Progenitor cell of endocrine pancreas (in vitro differentiated cells): ENCODE measurements around the gene DOCK4. TPM values are rescaled to one million over a fixed set of nuclear protein-coding genes. Genes with fewer than 3 reads are reported as not detected.

ENCODE experiments used
- DNase-seq: peaks from one replicate; pipeline ENCODE4 v3.0.0; 2021; ENCODE audit warnings: low spot score; ENCODE audit not compliant: unreplicated experiment
- H3K27ac Mint-ChIP-seq: 2 replicates; pipeline ENCODE4 v1.8.0; 2021; ENCODE audit warnings: mild to moderate bottlenecking, moderate library complexity, mixed read lengths
- H3K27me3 Mint-ChIP-seq: 2 replicates; pipeline ENCODE4 v1.8.0; 2021; ENCODE audit warnings: mixed read lengths
- H3K36me3 Mint-ChIP-seq: 2 replicates; pipeline ENCODE4 v1.8.0; 2022; ENCODE audit warnings: mixed read lengths; ENCODE audit not compliant: insufficient read depth
- H3K4me1 Mint-ChIP-seq: 2 replicates; pipeline ENCODE4 v1.8.0; 2021; ENCODE audit warnings: low read depth, mixed read lengths
- H3K4me3 Mint-ChIP-seq: 2 replicates; pipeline ENCODE4 v1.8.0; 2021; ENCODE audit warnings: low read depth, mild to moderate bottlenecking, moderate library complexity, mixed read lengths
- H3K9me3 Mint-ChIP-seq: 2 replicates; pipeline ENCODE4 v1.8.0; 2021; ENCODE audit warnings: low read depth, mixed read lengths
- CTCF ChIP-seq: fragments of 200-600 bp; sonication (generic); IDR thresholded peaks from one replicate; pipeline ENCODE4 v1.5.0; 2021; ENCODE audit warnings: antibody characterized with exemption, mild to moderate bottlenecking; ENCODE audit not compliant: unreplicated experiment
- total RNA-seq: library from RNA; stranded (reverse); gene quantifications from 2 replicates; pipeline ENCODE4 v1.2.1, GENCODE V29; 2021

Gene DOCK4
- total RNA-seq, 1 donor from 2014 or later = 28.8 TPM

- DNase-seq = no peak
- peaks cover 9% of the 10 kb centered on the region for H3K36me3 Mint-ChIP-seq
- no peak overlapping the region for H3K27ac Mint-ChIP-seq
- no peaks in the 10 kb centered on the region for H3K27me3 Mint-ChIP-seq
- H3K9me3 Mint-ChIP-seq = no peaks in the 10 kb centered on the region
- H3K4me3 Mint-ChIP-seq = no peak overlapping the region
- TF ChIP-seq CTCF = no peak
- peaks cover 6% of the 10 kb centered on the region for H3K4me1 Mint-ChIP-seq
These were observed 311.1 kb downstream of the DOCK4 start for GRCh38 chr7:111895049-111895448.

- Mint-ChIP-seq H3K4me1 (peaks cover 6% of the 10 kb centered on the region), H3K9me3 (no peaks in the 10 kb centered on the region), H3K27me3 (no peaks in the 10 kb centered on the region), H3K27ac (no peak overlapping the region), H3K4me3 (no peak overlapping the region), H3K36me3 (peaks cover 9% of the 10 kb centered on the region)
- no peak for DNase-seq
- no peak for TF ChIP-seq CTCF
These were observed 311.7 kb downstream of the DOCK4 start for GRCh38 chr7:111894518-111894917.

- DNase-seq = no peak
- TF ChIP-seq CTCF = no peak
- no peak overlapping the region for H3K4me3 Mint-ChIP-seq
- no peaks in the 10 kb centered on the region for H3K27me3 Mint-ChIP-seq
- no peak overlapping the region for H3K27ac Mint-ChIP-seq
- no peaks in the 10 kb centered on the region for H3K9me3 Mint-ChIP-seq
- H3K36me3 Mint-ChIP-seq = peaks cover 7% of the 10 kb centered on the region
- peaks cover 6% of the 10 kb centered on the region for H3K4me1 Mint-ChIP-seq
These were observed 313.0 kb downstream of the DOCK4 start for GRCh38 chr7:111893190-111893589.

- Mint-ChIP-seq H3K9me3 (no peaks in the 10 kb centered on the region), H3K27me3 (no peaks in the 10 kb centered on the region), H3K36me3 (peaks cover 2% of the 10 kb centered on the region), H3K27ac (no peak overlapping the region), H3K4me1 (peaks cover 6% of the 10 kb centered on the region), H3K4me3 (no peak overlapping the region)
- no peak for DNase-seq
- TF ChIP-seq CTCF = no peak
These were observed 313.6 kb downstream of the DOCK4 start for GRCh38 chr7:111892588-111892987.

- Mint-ChIP-seq H3K27ac (no peak overlapping the region), H3K4me3 (no peak overlapping the region), H3K4me1 (no peaks in the 10 kb centered on the region), H3K9me3 (no peaks in the 10 kb centered on the region), H3K27me3 (no peaks in the 10 kb centered on the region), H3K36me3 (no peaks in the 10 kb centered on the region)
- TF ChIP-seq CTCF = no peak
- DNase-seq = no peak
These were observed 318.5 kb downstream of the DOCK4 start for GRCh38 chr7:111887734-111888133.

GRCh38 chr7:111886233-111886632 is 320.0 kb downstream of the DOCK4 start:
- H3K36me3 Mint-ChIP-seq = peaks cover 4% of the 10 kb centered on the region
- H3K9me3 Mint-ChIP-seq = peaks cover 5% of the 10 kb centered on the region
- TF ChIP-seq CTCF = no peak
- no peak overlapping the region for H3K4me3 Mint-ChIP-seq
- no peak for DNase-seq
- no peak overlapping the region for H3K27ac Mint-ChIP-seq
- no peaks in the 10 kb centered on the region for H3K4me1 Mint-ChIP-seq
- no peaks in the 10 kb centered on the region for H3K27me3 Mint-ChIP-seq
